ENCODE results near the gene SLC16A2. TPM values are rescaled to one million over a fixed set of nuclear protein-coding genes. Genes with fewer than 3 reads are reported as not detected.

The SLC16A2 gene
- total RNA-seq, 4 donors from 2014 or later: 1.7 to 16.8 (median 5.5) TPM

- intact Hi-C loops (cut with DNase I; ENCODE audit: low total_unique reads) (no loop called here), in situ Hi-C loops (cut with MboI; ENCODE audit: low pct_ligation_motif_present in 1 of 4, low pct_unique_long_range_greater_than_20kb in 1 of 4, low sequenced_read_pairs in 3 of 4) (no loop called here)
- no peaks in the 10 kb centered on the region for H3K36me3 ChIP-seq
- no peaks in the 10 kb centered on the region for H3K9me3 ChIP-seq
- H3K4me3 ChIP-seq: no peak overlapping the region
- H3K4me1 ChIP-seq: no peaks in the 10 kb centered on the region
- TF ChIP-seq CTCF (IDR thresholded peaks at IDR 0.05) (no peak), EP300 (IDR thresholded peaks at IDR 0.05; ENCODE audit: low read depth) (no peak), POLR2AphosphoS5 (IDR thresholded peaks at IDR 0.05) (no peak), POLR2A (IDR thresholded peaks at IDR 0.05) (no peak)
- DNase-seq: no peak
- H3K27ac ChIP-seq: no peak overlapping the region
- H3K27me3 ChIP-seq: no peaks in the 10 kb centered on the region
- 87% methylated on average over 13 of the region's 13 CpGs; no CpG with 5 or more reads in 1 of the 2 donors for WGBS, 2 donors (ENCODE audit: low coverage in 1 of 2)
Measured at GRCh38 chrX:74523870-74524735, 102.8 kb downstream of the SLC16A2 start.

- no peak overlapping the region for H3K27ac ChIP-seq
- no peak for TF ChIP-seq CTCF (IDR thresholded peaks at IDR 0.05)
- TF ChIP-seq POLR2A (IDR thresholded peaks at IDR 0.05): no peak
- TF ChIP-seq EP300 (IDR thresholded peaks at IDR 0.05; ENCODE audit: low read depth): no peak
- no peak for TF ChIP-seq POLR2AphosphoS5 (IDR thresholded peaks at IDR 0.05)
- no peaks in the 10 kb centered on the region for H3K4me1 ChIP-seq
- H3K4me3 ChIP-seq: no peak overlapping the region
- no peaks in the 10 kb centered on the region for H3K9me3 ChIP-seq
- H3K27me3 ChIP-seq: no peaks in the 10 kb centered on the region
- DNase-seq: no peak
- H3K36me3 ChIP-seq: no peaks in the 10 kb centered on the region
- in situ Hi-C loops (cut with MboI; ENCODE audit: low pct_ligation_motif_present in 1 of 4, low pct_unique_long_range_greater_than_20kb in 1 of 4, low sequenced_read_pairs in 3 of 4) (loop anchor here in 2 of 4 donors (25.0 kb wide), 2 partner anchors 138 to 663 kb away; partner anchors contain the start of gene XIST (in 1 of the 2)), intact Hi-C loops (cut with DNase I; ENCODE audit: low total_unique reads) (no loop called here)
Measured at GRCh38 chrX:74525116-74525515, 103.8 kb downstream of the SLC16A2 start.

- H3K27ac ChIP-seq: no peak overlapping the region
- H3K36me3 ChIP-seq: no peaks in the 10 kb centered on the region
- 33% methylated on average over 1 of the region's 1 CpG; no CpG with 5 or more reads in 1 of the 2 donors for WGBS, 2 donors (ENCODE audit: low coverage in 1 of 2)
- no peaks in the 10 kb centered on the region for H3K4me1 ChIP-seq
- H3K27me3 ChIP-seq: no peaks in the 10 kb centered on the region
- in situ Hi-C loops (cut with MboI; ENCODE audit: low pct_ligation_motif_present in 1 of 4, low pct_unique_long_range_greater_than_20kb in 1 of 4, low sequenced_read_pairs in 3 of 4) (loop anchor here in 2 of 4 donors (25.0 kb wide), 2 partner anchors 139 to 664 kb away; partner anchors contain the start of gene XIST (in 1 of the 2)), intact Hi-C loops (cut with DNase I; ENCODE audit: low total_unique reads) (no loop called here)
- TF ChIP-seq CTCF (IDR thresholded peaks at IDR 0.05) (no peak), POLR2AphosphoS5 (IDR thresholded peaks at IDR 0.05) (no peak), EP300 (IDR thresholded peaks at IDR 0.05; ENCODE audit: low read depth) (no peak), POLR2A (IDR thresholded peaks at IDR 0.05) (no peak)
- no peak for DNase-seq
- H3K9me3 ChIP-seq: no peaks in the 10 kb centered on the region
- H3K4me3 ChIP-seq: no peak overlapping the region
Measured at GRCh38 chrX:74526764-74527163, 105.5 kb downstream of the SLC16A2 start.

GRCh38 chrX:74527350-74527749 is 106.1 kb downstream of the SLC16A2 start:
- intact Hi-C loops (cut with DNase I; ENCODE audit: low total_unique reads): no loop called here

More at GRCh38 chrX:74527350-74527749, 106.1 kb downstream of the SLC16A2 start:
- 43% methylated on average over 4 of the region's 4 CpGs; no CpG with 5 or more reads in 1 of the 2 donors for WGBS, 2 donors (ENCODE audit: low coverage in 1 of 2)
- H3K36me3 ChIP-seq: no peaks in the 10 kb centered on the region
- TF ChIP-seq EP300 (IDR thresholded peaks at IDR 0.05; ENCODE audit: low read depth) (no peak), POLR2A (IDR thresholded peaks at IDR 0.05) (no peak), CTCF (IDR thresholded peaks at IDR 0.05) (no peak), POLR2AphosphoS5 (IDR thresholded peaks at IDR 0.05) (no peak)
- H3K27ac ChIP-seq: no peak overlapping the region
- H3K9me3 ChIP-seq: no peaks in the 10 kb centered on the region
- no peak overlapping the region for H3K4me3 ChIP-seq
- in situ Hi-C loops (cut with MboI; ENCODE audit: low pct_ligation_motif_present in 1 of 4, low pct_unique_long_range_greater_than_20kb in 1 of 4, low sequenced_read_pairs in 3 of 4): loop anchor here in 2 of 4 donors (25.0 kb wide), 2 partner anchors 140 to 665 kb away; partner anchors contain the start of gene XIST (in 1 of the 2)
- H3K27me3 ChIP-seq: no peaks in the 10 kb centered on the region
- no peak for DNase-seq
- no peaks in the 10 kb centered on the region for H3K4me1 ChIP-seq

All from transverse colon (tissue), 4 donors.